WTC11 (cell line): ENCODE data around the gene MOV10. TPM values are rescaled to one million over a fixed set of nuclear protein-coding genes. Genes with fewer than 3 reads are reported as not detected.

Source experiments
- ATAC-seq: fragments of 200-7000 bp; cut with Tn5 transposase; 2 replicates; pipeline ENCODE4 v1.10.0; 2021; ENCODE audit warnings: mild to moderate bottlenecking, moderate library complexity
- CTCF ChIA-PET: fragments of 300-600 bp; sonication (Branson Sonifier 250); formaldehyde crosslinking; loops from one replicate; lab custom pipeline; 2021; ENCODE audit warnings: antibody characterized with exemption; lab: Charles Lee
- POLR2A ChIA-PET: fragments of 350-600 bp; sonication (Branson Sonifier 250); formaldehyde crosslinking; loops from one replicate; lab custom pipeline; 2021; ENCODE audit warnings: antibody characterized with exemption; lab: Charles Lee
- DNase-seq: peaks from one replicate; pipeline ENCODE4 v3.0.0; 2021; ENCODE audit warnings: low spot score
- H3K27ac Mint-ChIP-seq: 2 replicates; pipeline ENCODE4 v1.8.0; 2021; ENCODE audit warnings: mixed read lengths
- H3K27me3 Mint-ChIP-seq: 2 replicates; pipeline ENCODE4 v1.8.0; 2021; ENCODE audit warnings: low read depth, mild to moderate bottlenecking, moderate library complexity, mixed read lengths
- H3K36me3 Mint-ChIP-seq: 2 replicates; pipeline ENCODE4 v1.8.0; 2021; ENCODE audit warnings: mixed read lengths
- H3K4me1 Mint-ChIP-seq: 2 replicates; pipeline ENCODE4 v1.8.0; 2022; ENCODE audit warnings: mixed read lengths
- H3K4me3 Mint-ChIP-seq: 2 replicates; pipeline ENCODE4 v1.8.0; 2021; ENCODE audit warnings: mild to moderate bottlenecking, moderate library complexity, mixed read lengths
- H3K9me3 Mint-ChIP-seq: 2 replicates; pipeline ENCODE4 v1.8.0; 2021; ENCODE audit warnings: mixed read lengths
- ATF1 ChIP-seq: sonication (generic); formaldehyde crosslinking; IDR thresholded peaks from 2 replicates; pipeline ENCODE4 v1.8.1; 2023; ENCODE audit warnings: mild to moderate bottlenecking, moderate library complexity, missing genetic modification reagents
- CREB1 ChIP-seq: sonication (generic); formaldehyde crosslinking; IDR thresholded peaks from 2 replicates; pipeline ENCODE4 v1.8.0; 2023; ENCODE audit warnings: mild to moderate bottlenecking, missing genetic modification reagents
- ESRRA ChIP-seq: sonication (generic); formaldehyde crosslinking; IDR thresholded peaks from 2 replicates; pipeline ENCODE4 v1.8.1; 2022; ENCODE audit warnings: mild to moderate bottlenecking, missing genetic modification reagents, borderline replicate concordance
- ETV6 ChIP-seq: sonication (generic); formaldehyde crosslinking; IDR thresholded peaks from 2 replicates; pipeline ENCODE4 v1.8.1; 2022; ENCODE audit warnings: mild to moderate bottlenecking, missing genetic modification reagents
- MXD4 ChIP-seq: fragments of 250-450 bp; sonication (Bioruptor Pico); IDR thresholded peaks from 2 replicates; pipeline ENCODE4 v1.8.0; 2021; ENCODE audit warnings: mild to moderate bottlenecking, moderate library complexity, borderline replicate concordance
- MYBL2 ChIP-seq: sonication (generic); formaldehyde crosslinking; IDR thresholded peaks from 2 replicates; pipeline ENCODE4 v1.8.1; 2023; ENCODE audit warnings: mild to moderate bottlenecking, moderate library complexity, missing genetic modification reagents
- NFE2L1 ChIP-seq: sonication (generic); formaldehyde crosslinking; IDR thresholded peaks from 2 replicates; pipeline ENCODE4 v1.8.1; 2023; ENCODE audit warnings: missing genetic modification reagents
- NR3C1 ChIP-seq: sonication (generic); formaldehyde crosslinking; conservative IDR thresholded peaks from 2 replicates; pipeline ENCODE4 v1.8.1; 2023; ENCODE audit warnings: low read depth, mild to moderate bottlenecking, missing genetic modification reagents
- PRRX2 ChIP-seq: fragments of 250-450 bp; sonication (Bioruptor Pico); IDR thresholded peaks from 2 replicates; pipeline ENCODE4 v1.8.0; 2021; ENCODE audit warnings: mild to moderate bottlenecking
- SMAD4 ChIP-seq: sonication (generic); formaldehyde crosslinking; IDR thresholded peaks from 2 replicates; pipeline ENCODE4 v1.8.0; 2022; ENCODE audit warnings: mild to moderate bottlenecking, missing genetic modification reagents
- TEAD4 ChIP-seq: sonication (generic); formaldehyde crosslinking; IDR thresholded peaks from 2 replicates; pipeline ENCODE4 v1.8.0; 2022; ENCODE audit warnings: mild to moderate bottlenecking, missing genetic modification reagents
- total RNA-seq: library from RNA; stranded (reverse); gene quantifications from 3 replicates; pipeline ENCODE4 v1.2.3, GENCODE V29; 2021
- TF ChIP-seq, protein P1 (sequence below): fragments of 200-600 bp; IDR thresholded peaks from 2 replicates; pipeline ENCODE4 v1.8.0; 2022; ENCODE audit warnings: antibody characterized with exemption
- TF ChIP-seq, protein P2 (sequence below): sonication (generic); formaldehyde crosslinking; IDR thresholded peaks from 2 replicates; pipeline ENCODE4 v1.8.0; 2023; ENCODE audit warnings: missing genetic modification reagents
- TF ChIP-seq, protein P3 (sequence below): fragments of 250-450 bp; sonication (Bioruptor Pico); IDR thresholded peaks from 2 replicates; pipeline ENCODE4 v1.8.0; 2021; ENCODE audit warnings: mild to moderate bottlenecking
- TF ChIP-seq, protein P4 (sequence below): fragments of 250-450 bp; sonication (Bioruptor Pico); IDR thresholded peaks from 2 replicates; pipeline ENCODE4 v1.9.0; 2021; ENCODE audit warnings: mild to moderate bottlenecking
- TF ChIP-seq, protein P5 (sequence below): sonication (generic); formaldehyde crosslinking; IDR thresholded peaks from 2 replicates; pipeline ENCODE4 v1.8.0; 2023; ENCODE audit warnings: mild to moderate bottlenecking, missing genetic modification reagents
- TF ChIP-seq, protein P6 (sequence below): sonication (generic); formaldehyde crosslinking; IDR thresholded peaks from 2 replicates; pipeline ENCODE4 v1.8.1; 2023; ENCODE audit warnings: mild to moderate bottlenecking, missing genetic modification reagents, moderate library complexity

Gene MOV10
- total RNA-seq, 1 experiment from 2014 or later = 80.7 TPM

DNA sequence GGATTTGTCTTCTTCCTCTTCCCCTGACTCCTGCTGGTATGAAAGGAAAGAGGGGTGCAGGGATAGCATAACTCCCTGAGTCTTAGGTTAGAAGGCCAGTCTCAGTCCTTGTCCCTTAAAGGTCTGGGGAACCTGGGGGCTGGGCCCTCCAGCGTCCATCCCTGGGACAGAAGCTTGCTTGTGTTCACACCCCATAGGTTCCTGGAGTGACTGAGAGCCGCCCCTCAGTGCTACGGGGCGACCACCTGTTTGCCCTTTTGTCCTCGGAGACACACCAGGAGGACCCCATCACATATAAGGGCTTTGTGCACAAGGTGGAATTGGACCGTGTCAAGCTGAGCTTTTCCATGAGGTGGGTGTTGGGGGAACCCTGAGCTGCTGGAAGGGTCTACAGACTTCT, 19.4 kb downstream of the MOV10 start (continued):
- TF ChIP-seq, protein P1, sequence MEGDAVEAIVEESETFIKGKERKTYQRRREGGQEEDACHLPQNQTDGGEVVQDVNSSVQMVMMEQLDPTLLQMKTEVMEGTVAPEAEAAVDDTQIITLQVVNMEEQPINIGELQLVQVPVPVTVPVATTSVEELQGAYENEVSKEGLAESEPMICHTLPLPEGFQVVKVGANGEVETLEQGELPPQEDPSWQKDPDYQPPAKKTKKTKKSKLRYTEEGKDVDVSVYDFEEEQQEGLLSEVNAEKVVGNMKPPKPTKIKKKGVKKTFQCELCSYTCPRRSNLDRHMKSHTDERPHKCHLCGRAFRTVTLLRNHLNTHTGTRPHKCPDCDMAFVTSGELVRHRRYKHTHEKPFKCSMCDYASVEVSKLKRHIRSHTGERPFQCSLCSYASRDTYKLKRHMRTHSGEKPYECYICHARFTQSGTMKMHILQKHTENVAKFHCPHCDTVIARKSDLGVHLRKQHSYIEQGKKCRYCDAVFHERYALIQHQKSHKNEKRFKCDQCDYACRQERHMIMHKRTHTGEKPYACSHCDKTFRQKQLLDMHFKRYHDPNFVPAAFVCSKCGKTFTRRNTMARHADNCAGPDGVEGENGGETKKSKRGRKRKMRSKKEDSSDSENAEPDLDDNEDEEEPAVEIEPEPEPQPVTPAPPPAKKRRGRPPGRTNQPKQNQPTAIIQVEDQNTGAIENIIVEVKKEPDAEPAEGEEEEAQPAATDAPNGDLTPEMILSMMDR = no peak

DNA sequence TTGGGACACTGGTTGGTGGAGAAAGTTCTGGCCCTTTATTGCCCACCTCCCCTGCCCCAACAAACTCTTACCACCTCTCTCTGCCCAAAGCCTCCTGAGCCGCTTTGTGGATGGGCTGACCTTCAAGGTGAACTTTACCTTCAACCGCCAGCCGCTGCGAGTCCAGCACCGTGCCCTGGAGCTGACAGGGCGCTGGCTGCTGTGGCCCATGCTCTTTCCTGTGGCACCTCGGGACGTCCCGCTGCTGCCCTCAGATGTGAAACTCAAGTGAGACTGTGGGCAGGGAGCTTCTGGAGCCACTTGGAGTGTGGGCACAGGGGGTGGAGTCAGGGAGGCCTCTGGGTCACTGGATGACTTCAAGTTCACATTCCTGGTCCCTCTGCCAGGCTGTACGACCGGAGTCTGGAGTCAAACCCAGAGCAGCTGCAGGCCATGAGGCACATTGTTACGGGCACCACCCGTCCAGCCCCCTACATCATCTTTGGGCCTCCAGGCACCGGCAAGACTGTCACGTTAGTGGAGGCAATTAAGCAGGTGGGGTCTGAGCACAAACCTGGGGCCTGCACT, 20.0 kb downstream of the MOV10 start:
- ATAC-seq (no peak), DNase-seq (no peak)
- Mint-ChIP-seq H3K27ac (no peak overlapping the region), H3K27me3 (peaks cover 4% of the 10 kb centered on the region), H3K4me1 (peaks cover 18% of the 10 kb centered on the region), H3K9me3 (no peaks in the 10 kb centered on the region), H3K4me3 (no peak overlapping the region), H3K36me3 (peaks cover 59% of the 10 kb centered on the region)
- ChIA-PET CTCF (interaction anchor here (1.0 kb wide), 1 partner anchor 11 kb away, joined by 4 read pairs; no protein-coding TSS in a partner anchor), POLR2A (no interaction called here)
- TF ChIP-seq, protein P2, sequence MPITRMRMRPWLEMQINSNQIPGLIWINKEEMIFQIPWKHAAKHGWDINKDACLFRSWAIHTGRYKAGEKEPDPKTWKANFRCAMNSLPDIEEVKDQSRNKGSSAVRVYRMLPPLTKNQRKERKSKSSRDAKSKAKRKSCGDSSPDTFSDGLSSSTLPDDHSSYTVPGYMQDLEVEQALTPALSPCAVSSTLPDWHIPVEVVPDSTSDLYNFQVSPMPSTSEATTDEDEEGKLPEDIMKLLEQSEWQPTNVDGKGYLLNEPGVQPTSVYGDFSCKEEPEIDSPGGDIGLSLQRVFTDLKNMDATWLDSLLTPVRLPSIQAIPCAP (CRISPR knock-in tag) = no peak
- TF ChIP-seq MXD4 (CRISPR knock-in tag) (no peak), NR3C1 (CRISPR knock-in tag) (no peak), ATF1 (no peak)

DNA sequence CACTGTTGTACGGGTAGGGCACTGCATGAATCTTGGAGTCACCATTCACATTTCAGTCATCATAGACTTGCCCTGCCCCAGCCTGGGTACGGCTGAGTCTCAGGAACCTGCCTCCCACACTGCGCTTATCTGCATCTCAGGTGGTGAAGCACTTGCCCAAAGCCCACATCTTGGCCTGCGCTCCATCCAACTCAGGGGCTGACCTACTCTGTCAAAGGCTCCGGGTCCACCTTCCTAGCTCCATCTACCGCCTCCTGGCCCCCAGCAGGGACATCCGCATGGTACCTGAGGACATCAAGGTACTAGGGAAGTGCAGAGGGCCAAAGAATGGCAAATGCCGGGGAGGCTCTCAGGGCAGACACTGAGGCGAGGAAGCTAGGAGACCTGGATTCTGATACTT, 20.8 kb downstream of the MOV10 start:
- peaks cover 61% of the 10 kb centered on the region for H3K36me3 Mint-ChIP-seq
- DNase-seq (no peak), ATAC-seq (no peak)
- TF ChIP-seq PRRX2 (CRISPR knock-in tag) = no peak
- TF ChIP-seq, protein P3, sequence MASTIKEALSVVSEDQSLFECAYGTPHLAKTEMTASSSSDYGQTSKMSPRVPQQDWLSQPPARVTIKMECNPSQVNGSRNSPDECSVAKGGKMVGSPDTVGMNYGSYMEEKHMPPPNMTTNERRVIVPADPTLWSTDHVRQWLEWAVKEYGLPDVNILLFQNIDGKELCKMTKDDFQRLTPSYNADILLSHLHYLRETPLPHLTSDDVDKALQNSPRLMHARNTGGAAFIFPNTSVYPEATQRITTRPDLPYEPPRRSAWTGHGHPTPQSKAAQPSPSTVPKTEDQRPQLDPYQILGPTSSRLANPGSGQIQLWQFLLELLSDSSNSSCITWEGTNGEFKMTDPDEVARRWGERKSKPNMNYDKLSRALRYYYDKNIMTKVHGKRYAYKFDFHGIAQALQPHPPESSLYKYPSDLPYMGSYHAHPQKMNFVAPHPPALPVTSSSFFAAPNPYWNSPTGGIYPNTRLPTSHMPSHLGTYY (CRISPR knock-in tag) = no peak
- TF ChIP-seq CREB1 (CRISPR knock-in tag) = no peak
- no peak for TF ChIP-seq ETV6 (CRISPR knock-in tag)
- TF ChIP-seq MYBL2 (CRISPR knock-in tag) = no peak
- TF ChIP-seq MXD4 (CRISPR knock-in tag) = no peak
- no peak for TF ChIP-seq NFE2L1 (CRISPR knock-in tag)
- TF ChIP-seq ESRRA = no peak
- TF ChIP-seq, protein P4, sequence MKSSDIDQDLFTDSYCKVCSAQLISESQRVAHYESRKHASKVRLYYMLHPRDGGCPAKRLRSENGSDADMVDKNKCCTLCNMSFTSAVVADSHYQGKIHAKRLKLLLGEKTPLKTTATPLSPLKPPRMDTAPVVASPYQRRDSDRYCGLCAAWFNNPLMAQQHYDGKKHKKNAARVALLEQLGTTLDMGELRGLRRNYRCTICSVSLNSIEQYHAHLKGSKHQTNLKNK (CRISPR knock-in tag) = no peak
- H3K4me1 Mint-ChIP-seq = peaks cover 27% of the 10 kb centered on the region
- no peak overlapping the region for H3K4me3 Mint-ChIP-seq
- H3K27me3 Mint-ChIP-seq = peaks cover 12% of the 10 kb centered on the region
- CTCF ChIA-PET = interaction anchor here (0.6 kb wide), 1 partner anchor 34 kb away, joined by 7 read pairs; no protein-coding TSS in a partner anchor
- POLR2A ChIA-PET = no interaction called here
- H3K9me3 Mint-ChIP-seq = no peaks in the 10 kb centered on the region
- H3K27ac Mint-ChIP-seq = no peak overlapping the region

DNA sequence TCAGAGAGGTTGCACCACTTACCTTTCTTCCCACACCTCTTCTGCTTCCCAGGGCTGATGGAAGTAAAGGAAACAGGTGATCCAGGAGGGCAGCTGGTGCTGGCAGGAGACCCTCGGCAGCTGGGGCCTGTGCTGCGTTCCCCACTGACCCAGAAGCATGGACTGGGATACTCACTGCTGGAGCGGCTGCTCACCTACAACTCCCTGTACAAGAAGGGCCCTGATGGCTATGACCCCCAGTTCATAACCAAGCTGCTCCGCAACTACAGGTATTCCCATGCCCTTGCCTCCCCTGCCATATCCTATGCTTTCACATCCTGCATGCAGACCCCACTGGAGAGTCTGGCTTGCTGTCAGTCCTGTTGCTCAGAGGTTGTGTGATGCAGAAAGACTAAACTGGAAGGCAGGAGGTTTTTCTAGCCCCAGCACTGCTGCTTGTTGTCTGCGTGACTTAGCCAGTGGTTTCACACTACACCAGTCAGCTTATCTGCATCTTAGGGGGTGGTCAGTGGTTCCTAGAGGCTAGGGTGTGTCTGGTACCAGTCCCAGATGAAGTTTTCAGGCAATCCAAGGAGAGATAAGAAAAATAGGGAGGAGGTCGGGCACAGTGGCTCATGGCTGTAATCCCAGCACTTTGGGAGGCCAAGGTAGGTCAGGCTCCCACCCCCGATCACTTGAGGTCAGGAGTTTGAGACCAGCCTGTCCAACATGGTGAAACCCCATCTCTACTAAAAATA, 22.3 kb downstream of the MOV10 start:
- no peaks in the 10 kb centered on the region for H3K9me3 Mint-ChIP-seq
- H3K36me3 Mint-ChIP-seq = peaks cover 61% of the 10 kb centered on the region
- H3K27me3 Mint-ChIP-seq = peaks cover 16% of the 10 kb centered on the region
- no peak overlapping the region for H3K27ac Mint-ChIP-seq
- ATAC-seq (no peak), DNase-seq (no peak)
- ChIA-PET CTCF (interaction anchor here (1.0 kb wide), 1 partner anchor 305 kb away, joined by 3 read pairs; no protein-coding TSS in a partner anchor), POLR2A (no interaction called here)
- H3K4me1 Mint-ChIP-seq = peaks cover 41% of the 10 kb centered on the region
- no peak overlapping the region for H3K4me3 Mint-ChIP-seq
- no peak for TF ChIP-seq SMAD4 (CRISPR knock-in tag)
- TF ChIP-seq NFE2L1 (CRISPR knock-in tag) = no peak
- TF ChIP-seq, protein P5, sequence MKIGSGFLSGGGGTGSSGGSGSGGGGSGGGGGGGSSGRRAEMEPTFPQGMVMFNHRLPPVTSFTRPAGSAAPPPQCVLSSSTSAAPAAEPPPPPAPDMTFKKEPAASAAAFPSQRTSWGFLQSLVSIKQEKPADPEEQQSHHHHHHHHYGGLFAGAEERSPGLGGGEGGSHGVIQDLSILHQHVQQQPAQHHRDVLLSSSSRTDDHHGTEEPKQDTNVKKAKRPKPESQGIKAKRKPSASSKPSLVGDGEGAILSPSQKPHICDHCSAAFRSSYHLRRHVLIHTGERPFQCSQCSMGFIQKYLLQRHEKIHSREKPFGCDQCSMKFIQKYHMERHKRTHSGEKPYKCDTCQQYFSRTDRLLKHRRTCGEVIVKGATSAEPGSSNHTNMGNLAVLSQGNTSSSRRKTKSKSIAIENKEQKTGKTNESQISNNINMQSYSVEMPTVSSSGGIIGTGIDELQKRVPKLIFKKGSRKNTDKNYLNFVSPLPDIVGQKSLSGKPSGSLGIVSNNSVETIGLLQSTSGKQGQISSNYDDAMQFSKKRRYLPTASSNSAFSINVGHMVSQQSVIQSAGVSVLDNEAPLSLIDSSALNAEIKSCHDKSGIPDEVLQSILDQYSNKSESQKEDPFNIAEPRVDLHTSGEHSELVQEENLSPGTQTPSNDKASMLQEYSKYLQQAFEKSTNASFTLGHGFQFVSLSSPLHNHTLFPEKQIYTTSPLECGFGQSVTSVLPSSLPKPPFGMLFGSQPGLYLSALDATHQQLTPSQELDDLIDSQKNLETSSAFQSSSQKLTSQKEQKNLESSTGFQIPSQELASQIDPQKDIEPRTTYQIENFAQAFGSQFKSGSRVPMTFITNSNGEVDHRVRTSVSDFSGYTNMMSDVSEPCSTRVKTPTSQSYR = no peak
- TF ChIP-seq, protein P3 (CRISPR knock-in tag) = no peak
- no peak for TF ChIP-seq TEAD4 (CRISPR knock-in tag)
- TF ChIP-seq, protein P6, sequence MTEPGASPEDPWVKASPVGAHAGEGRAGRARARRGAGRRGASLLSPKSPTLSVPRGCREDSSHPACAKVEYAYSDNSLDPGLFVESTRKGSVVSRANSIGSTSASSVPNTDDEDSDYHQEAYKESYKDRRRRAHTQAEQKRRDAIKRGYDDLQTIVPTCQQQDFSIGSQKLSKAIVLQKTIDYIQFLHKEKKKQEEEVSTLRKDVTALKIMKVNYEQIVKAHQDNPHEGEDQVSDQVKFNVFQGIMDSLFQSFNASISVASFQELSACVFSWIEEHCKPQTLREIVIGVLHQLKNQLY (CRISPR knock-in tag) = no peak
